Measurements from ENCODE around the gene ABCA5.
"Not testable (repeated sequence)": the region's sequence is repeated elsewhere in the genome, so short reads cannot be mapped to it uniquely, and the experiment has no call there.

ABCA5 gene

DNA sequence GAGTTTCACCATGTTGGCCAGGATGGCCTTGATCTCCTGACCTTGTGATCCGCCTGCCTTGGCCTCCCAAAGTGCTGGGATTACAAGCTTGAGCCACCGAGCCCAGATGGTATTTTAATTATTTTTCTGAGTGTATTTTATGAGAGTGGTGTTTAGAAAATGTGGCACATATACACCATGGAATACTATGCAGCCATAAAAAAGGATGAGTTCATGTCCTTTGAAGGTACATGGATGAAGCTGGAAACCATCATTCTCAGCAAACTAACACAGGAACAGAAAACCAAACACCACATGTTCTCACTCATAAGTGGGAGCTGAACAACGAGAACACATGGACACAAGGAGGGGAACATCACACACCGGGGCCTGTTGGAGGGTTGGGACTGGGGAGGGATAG is 50.7 kb downstream of the ABCA5 start:
- not testable (repeated sequence) for H3K4me1 ChIP-seq (ENCODE audit: control insufficient read depth, insufficient read depth, low read length); H3K27me3 ChIP-seq (ENCODE audit: control insufficient read depth, insufficient read depth, low read length); H3K27ac ChIP-seq (ENCODE audit: low read depth, low read length); H3K36me3 ChIP-seq (ENCODE audit: control insufficient read depth, insufficient read depth, low read length); H3K4me3 ChIP-seq (ENCODE audit: low read length); H3K9ac ChIP-seq (ENCODE audit: low read length)

DNA sequence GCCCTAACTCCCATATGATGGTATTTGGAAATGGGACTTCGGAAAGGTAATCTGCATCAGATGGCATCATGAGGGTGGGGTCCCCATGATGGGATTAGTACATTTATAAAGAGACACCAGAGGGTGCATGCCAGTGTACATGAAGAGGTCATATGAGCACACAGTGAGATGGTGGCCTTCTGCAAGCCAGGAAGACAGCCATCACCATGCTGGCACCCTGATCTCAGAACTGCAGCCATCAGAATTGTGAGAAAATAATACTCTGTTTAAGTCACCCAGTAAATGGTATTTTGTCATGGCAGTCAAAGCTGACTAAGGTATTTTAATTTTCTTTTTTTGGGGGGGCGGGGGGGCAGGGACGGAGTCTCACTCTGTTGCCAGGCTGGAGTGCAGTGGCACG is 51.2 kb downstream of the ABCA5 start:
- Histone ChIP-seq H3K4me3 (ENCODE audit: low read length) (no peak overlapping the region), H3K27ac (ENCODE audit: low read depth, low read length) (no peak overlapping the region), H3K27me3 (ENCODE audit: control insufficient read depth, insufficient read depth, low read length) (no peaks in the 10 kb centered on the region), H3K4me1 (ENCODE audit: control insufficient read depth, insufficient read depth, low read length) (no peaks in the 10 kb centered on the region), H3K9ac (ENCODE audit: low read length) (no peak overlapping the region), H3K36me3 (ENCODE audit: control insufficient read depth, insufficient read depth, low read length) (no peaks in the 10 kb centered on the region)

DNA sequence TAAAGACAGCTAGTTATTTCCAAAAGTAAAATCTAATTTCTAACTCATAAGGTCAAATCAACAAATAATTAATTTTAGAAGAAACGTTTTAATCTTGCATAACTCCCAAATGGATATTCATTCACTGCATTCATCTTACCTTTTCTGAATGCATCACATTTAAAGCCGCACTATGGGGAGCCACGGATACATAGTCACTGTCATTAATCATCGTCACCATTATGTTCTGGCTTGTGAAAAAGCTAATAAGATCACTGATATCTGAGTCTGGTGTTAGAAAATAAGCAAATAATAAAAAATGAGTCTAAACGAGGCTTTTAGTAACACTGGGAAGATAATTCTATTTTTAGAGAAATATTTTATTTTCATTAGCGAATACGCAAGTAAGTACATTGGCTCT is 55.9 kb downstream of the ABCA5 start:
- Histone ChIP-seq H3K27me3 (ENCODE audit: control insufficient read depth, insufficient read depth, low read length) (no peaks in the 10 kb centered on the region), H3K4me1 (ENCODE audit: control insufficient read depth, insufficient read depth, low read length) (no peaks in the 10 kb centered on the region), H3K36me3 (ENCODE audit: control insufficient read depth, insufficient read depth, low read length) (no peaks in the 10 kb centered on the region), H3K27ac (ENCODE audit: low read depth, low read length) (no peak overlapping the region), H3K9ac (ENCODE audit: low read length) (no peak overlapping the region), H3K4me3 (ENCODE audit: low read length) (no peak overlapping the region)

DNA sequence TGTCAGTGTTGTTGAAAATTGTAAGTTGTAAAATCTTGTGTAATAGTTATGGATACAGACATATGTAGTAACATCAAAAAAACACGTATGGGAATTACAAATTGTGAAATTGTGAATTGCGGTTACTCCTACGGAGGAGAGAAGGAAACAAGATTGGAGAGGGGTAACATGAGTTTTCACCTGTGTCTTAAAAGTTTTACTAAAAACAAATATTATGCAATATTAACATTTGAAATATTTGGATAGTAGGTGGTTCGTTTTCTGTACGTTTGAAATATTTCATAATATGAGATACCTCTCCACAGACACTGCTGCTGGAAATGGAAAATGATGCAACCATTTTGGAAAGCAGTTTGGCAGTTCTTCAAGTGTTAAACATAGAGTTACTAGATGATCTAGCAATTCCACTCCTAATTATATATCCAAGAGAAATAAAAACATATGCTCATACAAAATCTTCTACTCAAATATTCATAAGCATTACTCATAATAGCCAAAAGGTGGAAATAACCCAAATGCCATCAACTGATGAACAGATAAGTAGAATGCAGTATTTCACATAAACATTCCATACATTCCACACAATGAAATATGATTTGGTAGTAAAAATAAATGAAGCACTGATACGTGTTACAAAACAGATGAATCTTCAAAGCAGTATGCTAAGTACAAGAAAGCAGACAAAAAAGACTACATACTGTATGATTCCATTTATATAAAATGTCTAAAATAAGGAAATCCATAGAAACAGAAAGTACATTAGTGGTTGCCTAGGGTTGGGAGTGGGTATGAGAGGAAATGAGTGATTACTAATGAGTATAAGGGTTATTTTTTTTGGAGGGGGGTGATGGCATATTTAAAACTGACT is 57.6 kb downstream of the ABCA5 start:
- Histone ChIP-seq H3K27ac (ENCODE audit: low read depth, low read length) (no peak overlapping the region), H3K9ac (ENCODE audit: low read length) (no peak overlapping the region)

DNA sequence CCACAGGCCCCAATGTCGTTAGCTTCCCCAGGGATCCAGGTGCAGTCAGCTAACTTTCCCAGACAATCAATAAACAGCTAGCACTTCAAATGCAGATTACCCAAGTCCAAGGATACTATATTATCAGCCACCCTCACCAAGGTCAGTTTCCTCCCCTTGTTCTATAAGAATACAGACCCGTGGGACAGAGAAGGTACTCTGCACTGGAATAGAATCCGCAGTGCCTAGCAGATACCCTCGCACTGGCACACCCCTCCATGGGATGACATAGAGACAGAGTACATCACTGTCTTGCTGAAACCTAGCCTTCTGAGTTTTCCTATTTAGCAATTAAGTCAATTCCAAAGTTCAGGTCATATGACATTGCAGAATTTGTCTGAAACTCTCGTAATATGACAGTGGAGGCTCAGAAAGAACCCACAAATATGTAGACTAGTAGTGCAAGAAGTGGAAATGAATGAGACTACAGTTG is 58.4 kb downstream of the ABCA5 start:
- no peaks in the 10 kb centered on the region for H3K27me3 ChIP-seq (ENCODE audit: control insufficient read depth, insufficient read depth, low read length)
- no peak overlapping the region for H3K27ac ChIP-seq (ENCODE audit: low read depth, low read length)
- H3K4me3 ChIP-seq (ENCODE audit: low read length): no peak overlapping the region
- no peak overlapping the region for H3K9ac ChIP-seq (ENCODE audit: low read length)
- no peaks in the 10 kb centered on the region for H3K36me3 ChIP-seq (ENCODE audit: control insufficient read depth, insufficient read depth, low read length)
- H3K4me1 ChIP-seq (ENCODE audit: control insufficient read depth, insufficient read depth, low read length): no peaks in the 10 kb centered on the region

More for the DNA sequence above, 57.6 kb downstream of the ABCA5 start:
- H3K36me3 ChIP-seq (ENCODE audit: control insufficient read depth, insufficient read depth, low read length): no peaks in the 10 kb centered on the region
- H3K27me3 ChIP-seq (ENCODE audit: control insufficient read depth, insufficient read depth, low read length): no peaks in the 10 kb centered on the region
- H3K4me1 ChIP-seq (ENCODE audit: control insufficient read depth, insufficient read depth, low read length): no peaks in the 10 kb centered on the region
- no peak overlapping the region for H3K4me3 ChIP-seq (ENCODE audit: low read length)

DNA sequence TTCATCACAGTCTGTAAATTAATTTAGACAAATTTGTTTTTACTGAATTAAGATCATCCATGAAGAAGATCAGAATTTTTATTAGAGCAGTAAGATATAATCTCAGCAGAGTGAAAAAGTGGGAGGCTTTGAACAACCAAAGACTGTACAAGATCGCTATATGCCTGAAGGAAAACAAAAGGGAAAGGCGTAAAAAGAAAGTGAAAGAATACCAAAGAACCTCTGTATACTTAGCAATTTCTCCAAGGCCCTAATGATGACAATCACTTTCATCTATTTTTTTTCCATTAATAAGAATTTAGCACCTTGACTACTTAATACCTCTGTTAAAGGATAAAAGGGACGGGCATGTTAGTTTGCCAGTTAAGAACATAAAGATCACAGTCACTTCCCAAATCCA is 59.7 kb downstream of the ABCA5 start:
- Histone ChIP-seq H3K36me3 (ENCODE audit: control insufficient read depth, insufficient read depth, low read length) (no peaks in the 10 kb centered on the region), H3K4me1 (ENCODE audit: control insufficient read depth, insufficient read depth, low read length) (no peaks in the 10 kb centered on the region), H3K27ac (ENCODE audit: low read depth, low read length) (no peak overlapping the region), H3K9ac (ENCODE audit: low read length) (no peak overlapping the region), H3K27me3 (ENCODE audit: control insufficient read depth, insufficient read depth, low read length) (no peaks in the 10 kb centered on the region), H3K4me3 (ENCODE audit: low read length) (no peak overlapping the region)

DNA sequence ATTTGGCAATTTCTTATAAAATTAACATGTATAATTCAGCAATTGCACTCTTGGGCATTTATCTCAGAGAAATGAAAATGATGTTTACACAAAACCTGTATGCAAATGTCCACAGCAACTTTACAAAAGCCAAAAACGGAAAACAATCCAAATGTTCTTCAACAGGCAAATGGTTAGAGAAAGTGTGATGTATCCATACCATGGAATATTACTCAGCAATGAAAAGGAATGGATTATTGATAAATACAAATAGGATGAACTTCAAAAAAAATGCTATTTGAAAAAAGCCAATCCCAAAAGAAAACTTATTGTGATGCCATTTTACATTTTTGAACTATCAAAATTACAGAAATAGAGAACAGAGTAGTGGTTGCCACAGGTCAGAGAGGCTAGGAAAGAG is 61.1 kb downstream of the ABCA5 start:
- Histone ChIP-seq H3K27ac (ENCODE audit: low read depth, low read length) (no peak overlapping the region), H3K4me3 (ENCODE audit: low read length) (no peak overlapping the region), H3K27me3 (ENCODE audit: control insufficient read depth, insufficient read depth, low read length) (no peaks in the 10 kb centered on the region), H3K9ac (ENCODE audit: low read length) (no peak overlapping the region), H3K4me1 (ENCODE audit: control insufficient read depth, insufficient read depth, low read length) (no peaks in the 10 kb centered on the region), H3K36me3 (ENCODE audit: control insufficient read depth, insufficient read depth, low read length) (no peaks in the 10 kb centered on the region)

DNA sequence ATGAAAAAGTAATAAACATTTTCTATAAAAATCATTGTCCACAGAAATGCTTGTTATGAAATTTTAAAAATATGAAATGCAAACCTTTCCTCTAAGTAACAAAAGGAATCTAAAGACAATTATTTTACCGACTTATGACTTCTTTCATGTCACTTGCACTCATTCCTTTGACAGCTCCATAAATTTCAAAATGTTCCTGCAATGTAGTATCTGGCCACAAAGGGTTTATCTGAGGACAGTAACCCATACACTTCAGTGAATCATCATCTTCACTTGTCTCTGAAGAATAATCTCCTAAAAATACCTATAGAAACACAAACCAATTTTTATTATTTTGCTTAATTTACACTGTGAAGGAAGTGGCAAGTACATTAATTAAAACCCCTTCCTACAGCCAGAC is 72.7 kb downstream of the ABCA5 start:
- Histone ChIP-seq H3K36me3 (ENCODE audit: control insufficient read depth, insufficient read depth, low read length) (peaks cover 2% of the 10 kb centered on the region), H3K27me3 (ENCODE audit: control insufficient read depth, insufficient read depth, low read length) (no peaks in the 10 kb centered on the region), H3K27ac (ENCODE audit: low read depth, low read length) (no peak overlapping the region)

DNA sequence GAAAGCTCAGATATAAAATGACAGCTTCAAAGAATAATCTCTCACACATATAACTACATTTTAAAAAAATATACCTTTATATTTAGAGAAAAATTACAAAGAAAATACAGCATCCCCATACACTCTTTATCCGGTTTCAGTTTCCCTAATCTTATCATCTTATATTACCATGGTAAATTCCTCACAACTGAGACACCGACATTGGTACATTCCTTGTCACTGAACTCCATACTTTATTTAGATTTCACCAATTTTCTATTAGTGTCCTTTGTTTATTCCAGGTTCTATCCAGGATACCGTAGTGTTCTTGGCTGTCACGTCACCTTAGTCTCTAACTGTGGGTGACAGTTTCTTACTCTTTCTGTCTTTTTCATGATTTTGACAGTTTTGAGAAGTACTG is 76.3 kb downstream of the ABCA5 start:
- no peaks in the 10 kb centered on the region for H3K27me3 ChIP-seq (ENCODE audit: control insufficient read depth, insufficient read depth, low read length)
- no peaks in the 10 kb centered on the region for H3K4me1 ChIP-seq (ENCODE audit: control insufficient read depth, insufficient read depth, low read length)
- no peak overlapping the region for H3K9ac ChIP-seq (ENCODE audit: low read length)
- H3K27ac ChIP-seq (ENCODE audit: low read depth, low read length): no peak overlapping the region
- peaks cover 2% of the 10 kb centered on the region for H3K36me3 ChIP-seq (ENCODE audit: control insufficient read depth, insufficient read depth, low read length)
- no peak overlapping the region for H3K4me3 ChIP-seq (ENCODE audit: low read length)

More for the DNA sequence above, 72.7 kb downstream of the ABCA5 start:
- Histone ChIP-seq H3K9ac (ENCODE audit: low read length) (no peak overlapping the region), H3K4me1 (ENCODE audit: control insufficient read depth, insufficient read depth, low read length) (no peaks in the 10 kb centered on the region), H3K4me3 (ENCODE audit: low read length) (no peak overlapping the region)

DNA sequence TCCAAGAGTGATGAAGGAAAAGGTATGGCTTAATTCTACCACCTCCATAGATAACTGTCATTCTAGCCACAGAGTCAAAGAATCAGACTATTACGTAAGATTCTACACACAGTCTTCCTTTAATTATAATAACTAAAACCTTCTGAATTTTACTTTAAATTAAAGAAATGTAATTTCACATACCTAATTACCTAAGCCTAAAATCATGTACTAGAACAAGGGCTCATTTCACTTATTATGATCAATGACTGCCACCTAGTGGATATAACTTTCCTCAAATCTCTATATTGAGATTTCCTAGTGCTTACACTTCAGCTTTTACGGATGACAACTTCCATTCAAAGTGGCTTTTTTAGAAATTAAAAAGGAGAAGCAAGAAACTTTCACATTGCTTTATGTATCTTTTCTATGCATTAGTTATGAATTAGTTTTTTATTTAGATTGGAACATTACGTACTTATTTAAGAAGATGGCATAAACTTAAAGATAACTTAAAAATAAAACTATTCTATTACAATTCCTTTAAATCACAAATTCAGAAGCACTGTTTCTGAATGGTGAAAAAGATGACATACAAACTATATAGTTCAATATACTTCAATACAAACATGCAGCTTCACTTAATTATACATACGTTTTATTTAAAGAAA is 80.1 kb downstream of the ABCA5 start:
- Histone ChIP-seq H3K27ac (ENCODE audit: low read depth, low read length) (no peak overlapping the region), H3K36me3 (ENCODE audit: control insufficient read depth, insufficient read depth, low read length) (no peaks in the 10 kb centered on the region), H3K4me3 (ENCODE audit: low read length) (no peak overlapping the region), H3K27me3 (ENCODE audit: control insufficient read depth, insufficient read depth, low read length) (no peaks in the 10 kb centered on the region), H3K4me1 (ENCODE audit: control insufficient read depth, insufficient read depth, low read length) (no peaks in the 10 kb centered on the region), H3K9ac (ENCODE audit: low read length) (no peak overlapping the region)

DNA sequence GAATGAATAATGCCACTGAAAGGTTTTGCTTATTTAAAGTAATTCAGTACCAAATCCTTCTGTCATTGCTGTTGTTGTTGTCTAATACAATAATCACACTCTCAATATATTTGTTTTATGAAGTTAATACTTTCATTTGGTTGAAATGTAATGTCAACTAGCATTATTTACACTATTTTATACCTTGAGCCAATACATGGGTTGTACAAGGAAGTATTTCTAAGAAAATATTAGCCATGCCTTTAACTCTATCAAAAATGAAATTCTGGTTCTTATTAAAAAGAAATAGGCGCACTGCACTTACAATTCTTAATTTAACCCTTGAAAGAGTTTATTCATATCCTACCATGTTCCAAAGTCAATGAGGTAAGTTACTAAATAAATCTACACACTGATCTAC is 80.7 kb downstream of the ABCA5 start:
- Histone ChIP-seq H3K36me3 (ENCODE audit: control insufficient read depth, insufficient read depth, low read length) (no peaks in the 10 kb centered on the region), H3K9ac (ENCODE audit: low read length) (no peak overlapping the region), H3K4me3 (ENCODE audit: low read length) (no peak overlapping the region), H3K27me3 (ENCODE audit: control insufficient read depth, insufficient read depth, low read length) (no peaks in the 10 kb centered on the region), H3K27ac (ENCODE audit: low read depth, low read length) (no peak overlapping the region), H3K4me1 (ENCODE audit: control insufficient read depth, insufficient read depth, low read length) (no peaks in the 10 kb centered on the region)

DNA sequence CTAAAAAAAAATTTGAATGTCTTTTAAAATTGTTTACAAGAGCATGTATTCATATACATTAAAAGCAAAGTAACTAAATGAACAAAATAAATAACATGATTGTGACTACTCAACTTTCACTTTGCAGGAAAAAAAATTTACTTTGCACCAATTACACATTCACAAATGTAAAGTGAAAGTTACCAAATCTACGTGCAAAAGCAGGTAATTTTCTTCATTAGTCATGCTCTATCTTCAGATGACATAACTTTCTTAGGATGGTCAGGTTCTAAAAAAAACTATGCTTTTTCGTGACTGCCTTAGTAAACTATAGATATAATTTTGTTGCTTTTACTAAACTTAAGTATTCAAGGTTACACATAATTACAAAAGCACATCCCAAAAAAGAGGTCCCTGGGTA is 81.3 kb downstream of the ABCA5 start:
- H3K36me3 ChIP-seq (ENCODE audit: control insufficient read depth, insufficient read depth, low read length): no peaks in the 10 kb centered on the region
- no peak overlapping the region for H3K4me3 ChIP-seq (ENCODE audit: low read length)

More for the DNA sequence above, 81.3 kb downstream of the ABCA5 start:
- H3K4me1 ChIP-seq (ENCODE audit: control insufficient read depth, insufficient read depth, low read length): no peaks in the 10 kb centered on the region
- no peak overlapping the region for H3K27ac ChIP-seq (ENCODE audit: low read depth, low read length)
- no peaks in the 10 kb centered on the region for H3K27me3 ChIP-seq (ENCODE audit: control insufficient read depth, insufficient read depth, low read length)
- H3K9ac ChIP-seq (ENCODE audit: low read length): no peak overlapping the region

All from rectal smooth muscle tissue (tissue), 1 donor.